GM12873 (cell line): Measurements from ENCODE around the gene MGLL.

ENCODE experiments used
- CTCF ChIP-seq: IDR thresholded peaks from 2 replicates; pipeline ENCODE4 v1.5.1; 2012; ENCODE audit warnings: low read depth, mild to moderate bottlenecking, moderate library complexity, low read length, control low read depth; ENCODE audit not compliant: insufficient read depth; ENCODE audit errors: missing control alignments

MGLL gene

GRCh38 chr3:127735767-127736693 lies 86.3 kb downstream of the MGLL start:
- no peak for TF ChIP-seq CTCF

GRCh38 chr3:127734754-127735473 lies 87.4 kb downstream of the MGLL start:
- TF ChIP-seq CTCF, result no peak

GRCh38 chr3:127734181-127734720 lies 88.1 kb downstream of the MGLL start:
- TF ChIP-seq CTCF, result no peak

GRCh38 chr3:127733781-127734180 lies 88.5 kb downstream of the MGLL start:
- TF ChIP-seq CTCF, result no peak

DNA sequence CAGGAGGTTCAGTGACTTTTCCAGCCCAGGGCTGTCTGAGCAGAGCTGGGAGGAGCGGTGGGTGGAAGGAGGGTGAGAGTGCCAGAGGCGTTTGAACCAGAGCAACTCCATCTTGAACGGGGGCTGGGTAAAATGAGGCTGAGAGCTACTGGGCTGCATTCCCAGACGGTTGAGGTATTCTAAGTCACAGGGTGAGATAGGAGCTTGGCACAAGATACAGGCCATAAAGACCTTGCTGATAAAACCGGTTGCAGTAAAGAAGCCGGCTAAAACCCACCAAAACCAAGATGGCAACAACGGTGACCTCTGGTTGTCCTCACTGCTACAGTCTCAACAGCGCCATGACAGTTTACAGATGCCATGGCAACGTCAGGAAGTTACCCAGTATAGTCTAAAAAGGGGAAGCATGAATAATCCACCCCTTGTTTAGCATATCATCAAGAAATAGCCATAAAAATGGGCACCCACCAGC lies 89.4 kb downstream of the MGLL start:
- no peak for TF ChIP-seq CTCF

GRCh38 chr3:127732303-127732702 lies 90.0 kb downstream of the MGLL start:
- no peak for TF ChIP-seq CTCF

GRCh38 chr3:127731546-127732289 lies 90.6 kb downstream of the MGLL start:
- no peak for TF ChIP-seq CTCF
